ENCODE measurements around the gene VIPR2.
"Not testable (repeated sequence)": the region's sequence is repeated elsewhere in the genome, so short reads cannot be mapped to it uniquely, and the experiment has no call there.

- TF ChIP-seq, protein P1, sequence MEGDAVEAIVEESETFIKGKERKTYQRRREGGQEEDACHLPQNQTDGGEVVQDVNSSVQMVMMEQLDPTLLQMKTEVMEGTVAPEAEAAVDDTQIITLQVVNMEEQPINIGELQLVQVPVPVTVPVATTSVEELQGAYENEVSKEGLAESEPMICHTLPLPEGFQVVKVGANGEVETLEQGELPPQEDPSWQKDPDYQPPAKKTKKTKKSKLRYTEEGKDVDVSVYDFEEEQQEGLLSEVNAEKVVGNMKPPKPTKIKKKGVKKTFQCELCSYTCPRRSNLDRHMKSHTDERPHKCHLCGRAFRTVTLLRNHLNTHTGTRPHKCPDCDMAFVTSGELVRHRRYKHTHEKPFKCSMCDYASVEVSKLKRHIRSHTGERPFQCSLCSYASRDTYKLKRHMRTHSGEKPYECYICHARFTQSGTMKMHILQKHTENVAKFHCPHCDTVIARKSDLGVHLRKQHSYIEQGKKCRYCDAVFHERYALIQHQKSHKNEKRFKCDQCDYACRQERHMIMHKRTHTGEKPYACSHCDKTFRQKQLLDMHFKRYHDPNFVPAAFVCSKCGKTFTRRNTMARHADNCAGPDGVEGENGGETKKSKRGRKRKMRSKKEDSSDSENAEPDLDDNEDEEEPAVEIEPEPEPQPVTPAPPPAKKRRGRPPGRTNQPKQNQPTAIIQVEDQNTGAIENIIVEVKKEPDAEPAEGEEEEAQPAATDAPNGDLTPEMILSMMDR (IDR thresholded peaks at IDR 0.05; ENCODE audit: poor library complexity, severe bottlenecking) = not testable (repeated sequence)
- TF ChIP-seq REST (IDR thresholded peaks at IDR 0.05; ENCODE audit: borderline replicate concordance); RAD21 (conservative IDR thresholded peaks at IDR 0.05); EP300 (conservative IDR thresholded peaks at IDR 0.05; ENCODE audit: poor library complexity, severe bottlenecking); POLR2AphosphoS5 (IDR thresholded peaks at IDR 0.05): not testable (repeated sequence)
Observed at GRCh38 chr7:158998261-158998660, 146.4 kb downstream of the VIPR2 start.

Data from neural cell (in vitro differentiated cells).